ENCODE results near the gene PRKAG1. TPM values are rescaled to one million over a fixed set of nuclear protein-coding genes. Genes with fewer than 3 reads are reported as not detected.

PRKAG1 gene
- total and polyA plus RNA-seq, 12 donors = 60.1 to 141 (median 82.3) TPM

DNA sequence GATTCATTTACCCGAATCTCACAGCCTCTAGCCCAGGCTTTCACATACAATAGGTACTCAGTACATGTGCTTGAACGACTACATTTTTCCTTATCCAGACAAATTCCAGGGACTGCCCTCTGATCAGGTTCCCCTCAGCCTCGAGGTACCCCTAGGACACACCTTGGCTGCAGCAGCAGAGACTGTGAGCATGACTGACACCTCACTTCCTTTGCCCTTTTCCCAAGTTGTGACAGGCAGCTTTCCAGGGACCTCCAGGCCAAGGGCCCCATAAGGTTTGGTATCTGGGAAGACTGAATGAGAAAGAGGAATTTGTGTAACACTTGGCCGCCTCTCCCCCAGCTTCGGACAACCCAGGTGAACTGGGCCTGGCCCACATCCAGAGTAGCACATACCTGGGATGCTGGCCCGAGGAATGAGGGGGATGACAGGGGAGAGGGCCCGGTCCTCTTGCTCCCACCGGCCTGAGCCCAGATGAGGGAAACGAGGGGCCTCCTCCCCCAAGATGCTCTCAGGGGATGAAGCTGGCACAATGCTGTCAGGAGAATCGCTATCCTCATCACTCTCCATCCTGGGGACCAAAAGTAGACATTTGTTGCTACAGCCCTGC, 10.2 kb upstream of the PRKAG1 start:
- Histone ChIP-seq H3K9me3 (replicated peaks in 1 of 3) (no peaks in the 10 kb centered on the region), H3K27me3 (no peaks in the 10 kb centered on the region), H3K36me3 (replicated peaks in 1 of 2) (peaks cover 0 to 87% of the 10 kb centered on the region in 2 donors), H3K27ac (no peak overlapping the region), H3K4me1 (replicated peaks in 1 of 2) (no peaks in the 10 kb centered on the region), H3K4me3 (no peak overlapping the region)
- intact Hi-C loops (cut with DNase I) = no loop called here
- WGBS, 4 donors = 79 to 91% (median 88%) methylated on average over 10 of the region's 10 CpGs
- DNase-seq = peak in 1 of 7 donors; percentile 14
- TF ChIP-seq POLR2A (IDR thresholded peaks at IDR 0.05) = no peak
- TF ChIP-seq, protein P1, sequence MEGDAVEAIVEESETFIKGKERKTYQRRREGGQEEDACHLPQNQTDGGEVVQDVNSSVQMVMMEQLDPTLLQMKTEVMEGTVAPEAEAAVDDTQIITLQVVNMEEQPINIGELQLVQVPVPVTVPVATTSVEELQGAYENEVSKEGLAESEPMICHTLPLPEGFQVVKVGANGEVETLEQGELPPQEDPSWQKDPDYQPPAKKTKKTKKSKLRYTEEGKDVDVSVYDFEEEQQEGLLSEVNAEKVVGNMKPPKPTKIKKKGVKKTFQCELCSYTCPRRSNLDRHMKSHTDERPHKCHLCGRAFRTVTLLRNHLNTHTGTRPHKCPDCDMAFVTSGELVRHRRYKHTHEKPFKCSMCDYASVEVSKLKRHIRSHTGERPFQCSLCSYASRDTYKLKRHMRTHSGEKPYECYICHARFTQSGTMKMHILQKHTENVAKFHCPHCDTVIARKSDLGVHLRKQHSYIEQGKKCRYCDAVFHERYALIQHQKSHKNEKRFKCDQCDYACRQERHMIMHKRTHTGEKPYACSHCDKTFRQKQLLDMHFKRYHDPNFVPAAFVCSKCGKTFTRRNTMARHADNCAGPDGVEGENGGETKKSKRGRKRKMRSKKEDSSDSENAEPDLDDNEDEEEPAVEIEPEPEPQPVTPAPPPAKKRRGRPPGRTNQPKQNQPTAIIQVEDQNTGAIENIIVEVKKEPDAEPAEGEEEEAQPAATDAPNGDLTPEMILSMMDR (IDR thresholded peaks at IDR 0.05) = no peak

GRCh38 chr12:49027846-49028555, 9.4 kb upstream of the PRKAG1 start:
- TF ChIP-seq POLR2A (IDR thresholded peaks at IDR 0.05) = no peak
- TF ChIP-seq, protein P1 (IDR thresholded peaks at IDR 0.05) = no peak
- WGBS, 4 donors = 85 to 91% (median 89%) methylated on average over 7 to 9 of the region's 9 CpGs
- no peaks in the 10 kb centered on the region for H3K9me3 ChIP-seq (replicated peaks in 1 of 3)
- no peaks in the 10 kb centered on the region for H3K4me1 ChIP-seq (replicated peaks in 1 of 2)
- peak in 3 of 7 donors; percentile 11 to 38 (median 16) for DNase-seq
- intact Hi-C loops (cut with DNase I) = no loop called here
- H3K4me3 ChIP-seq = no peak overlapping the region
- no peaks in the 10 kb centered on the region for H3K27me3 ChIP-seq
- peaks cover 0 to 87% of the 10 kb centered on the region in 2 donors for H3K36me3 ChIP-seq (replicated peaks in 1 of 2)
- no peak overlapping the region for H3K27ac ChIP-seq

GRCh38 chr12:49026678-49027480, 8.3 kb upstream of the PRKAG1 start:
- H3K9me3 ChIP-seq (replicated peaks in 1 of 3) = no peaks in the 10 kb centered on the region
- no peaks in the 10 kb centered on the region for H3K4me1 ChIP-seq (replicated peaks in 1 of 2)
- DNase-seq = peak in 4 of 7 donors; percentile 13 to 24 (median 22)
- no peak overlapping the region for H3K27ac ChIP-seq
- TF ChIP-seq POLR2A (IDR thresholded peaks at IDR 0.05) = no peak
- TF ChIP-seq, protein P1 (IDR thresholded peaks at IDR 0.05) = no peak
- H3K36me3 ChIP-seq (replicated peaks in 1 of 2) = peaks cover 0 to 87% of the 10 kb centered on the region in 2 donors
- intact Hi-C loops (cut with DNase I) = no loop called here
- H3K27me3 ChIP-seq = no peaks in the 10 kb centered on the region
- no peak overlapping the region for H3K4me3 ChIP-seq
- WGBS, 4 donors = 95 to 96% (median 96%) methylated on average over 17 to 26 of the region's 26 CpGs

DNA sequence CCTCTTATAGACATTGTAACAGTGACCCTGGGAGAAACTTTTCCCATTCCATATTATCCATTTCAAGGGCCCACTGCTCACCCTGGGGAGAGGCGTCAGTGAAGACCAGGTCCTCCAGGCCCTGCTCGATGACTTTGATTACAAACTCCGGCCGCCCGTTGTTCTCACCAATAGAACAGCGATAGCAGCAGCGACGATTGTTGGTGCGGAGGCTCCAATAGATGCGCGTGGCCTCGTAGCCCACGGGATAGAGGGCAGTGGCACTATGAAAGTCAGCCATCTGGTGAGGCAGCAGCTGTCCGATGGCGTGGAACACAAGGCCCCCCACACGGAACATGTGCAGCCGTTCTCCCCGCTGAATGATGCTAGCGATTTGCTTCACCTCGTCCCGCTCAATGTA, 7.5 kb upstream of the PRKAG1 start:
- WGBS, 4 donors = 91 to 96% (median 93%) methylated on average over 20 to 21 of the region's 21 CpGs
- Histone ChIP-seq H3K4me1 (replicated peaks in 1 of 2) (no peaks in the 10 kb centered on the region), H3K9me3 (replicated peaks in 1 of 3) (no peaks in the 10 kb centered on the region), H3K27me3 (no peaks in the 10 kb centered on the region), H3K4me3 (no peak overlapping the region), H3K36me3 (replicated peaks in 1 of 2) (peaks cover 0 to 87% of the 10 kb centered on the region in 2 donors), H3K27ac (no peak overlapping the region)
- intact Hi-C loops (cut with DNase I) = no loop called here
- DNase-seq = peak in 2 of 7 donors; percentile 15 to 26
- TF ChIP-seq, protein P1 (IDR thresholded peaks at IDR 0.05) = no peak
- no peak for TF ChIP-seq POLR2A (IDR thresholded peaks at IDR 0.05)

Measured in adrenal gland (tissue), 12 donors.